IMR-90 (cell line): ENCODE results near the gene DPH3. TPM values are rescaled to one million over a fixed set of nuclear protein-coding genes. Genes with fewer than 3 reads are reported as not detected.

Experiments used
- ATAC-seq: fragments of 200-7000 bp; cut with Tn5 transposase; 2 replicates; pipeline ENCODE4 v1.9.1; 2020; ENCODE audit warnings: low read depth, mild to moderate bottlenecking, moderate library complexity
- BruUV-seq: library from RNA; stranded (reverse); fragments of 400-500 nt; replicated peaks from 2 replicates; lab custom pipeline; 2021; lab: Mats Ljungman, UMichigan
- CTCF ChIA-PET: fragments of 300-600 bp; formaldehyde crosslinking; extraction: SDS; loops from one replicate; lab custom pipeline; 2021; ENCODE audit warnings: antibody characterized with exemption; lab: Yijun Ruan, JAX
- POLR2A ChIA-PET: fragments of 300-600 bp; sonication (Branson Sonifier 250); formaldehyde crosslinking; loops from one replicate; lab custom pipeline; 2022; ENCODE audit warnings: antibody characterized with exemption; ENCODE audit not compliant: unreplicated experiment; lab: Charles Lee
- DNase-seq: peaks from one replicate; pipeline ENCODE4 v3.0.0; 2013
- H2AFZ ChIP-seq: replicated peaks from 2 replicates; pipeline ENCODE3; 2013; ENCODE audit warnings: low read length, mild to moderate bottlenecking; ENCODE audit not compliant: poor library complexity
- H2AK5ac ChIP-seq: 2 replicates; pipeline ENCODE4 v1.6.1; 2013; ENCODE audit warnings: low read depth, low read length, inconsistent platforms
- H2AK9ac ChIP-seq: replicated peaks from 2 replicates; pipeline ENCODE3; 2013; ENCODE audit warnings: mild to moderate bottlenecking, low read depth, low read length, moderate library complexity; ENCODE audit not compliant: poor library complexity
- H2BK120ac ChIP-seq: 2 replicates; pipeline ENCODE4 v1.6.1; 2013; ENCODE audit warnings: low read depth, low read length, inconsistent platforms
- H2BK15ac ChIP-seq: 3 replicates; pipeline ENCODE4 v1.6.1; 2013; ENCODE audit warnings: low read depth, low read length, inconsistent platforms
- H2BK20ac ChIP-seq: 2 replicates; pipeline ENCODE4 v1.6.1; 2013; ENCODE audit warnings: low read depth, mild to moderate bottlenecking, inconsistent platforms, low read length, moderate library complexity
- H2BK5ac ChIP-seq: 2 replicates; pipeline ENCODE4 v1.6.1; 2013; ENCODE audit warnings: mild to moderate bottlenecking, low read depth, low read length, inconsistent platforms; ENCODE audit not compliant: poor library complexity, severe bottlenecking
- H3K14ac ChIP-seq: replicated peaks from 2 replicates; pipeline ENCODE4 v1.6.1; 2013; ENCODE audit warnings: low read depth, low read length, inconsistent platforms
- H3K18ac ChIP-seq: 2 replicates; pipeline ENCODE4 v1.6.1; 2013; ENCODE audit warnings: low read depth, low read length, control low read depth
- H3K23ac ChIP-seq: 2 replicates; pipeline ENCODE4 v1.6.1; 2013; ENCODE audit warnings: low read depth, low read length, inconsistent platforms
- H3K27ac ChIP-seq: 2 replicates; pipeline ENCODE4 v1.5.1; 2013; ENCODE audit warnings: mild to moderate bottlenecking, control low read depth, low read length; ENCODE audit not compliant: insufficient read depth
- H3K27me3 ChIP-seq: 2 replicates; pipeline ENCODE4 v1.6.1; 2013; ENCODE audit warnings: low read length; ENCODE audit not compliant: control insufficient read depth, insufficient read depth
- H3K36me3 ChIP-seq: 2 replicates; pipeline ENCODE4 v1.6.1; 2013; ENCODE audit warnings: low read length, mixed read lengths; ENCODE audit not compliant: control insufficient read depth, insufficient read depth
- H3K4ac ChIP-seq: 2 replicates; pipeline ENCODE4 v1.6.1; 2013; ENCODE audit warnings: low read depth, low read length, inconsistent platforms
- H3K4me1 ChIP-seq: 2 replicates; pipeline ENCODE4 v1.6.1; 2013; ENCODE audit warnings: low read length, mixed read lengths; ENCODE audit not compliant: control insufficient read depth, insufficient read depth
- H3K4me2 ChIP-seq: 2 replicates; pipeline ENCODE4 v1.6.1; 2013; ENCODE audit warnings: low read depth, mild to moderate bottlenecking, control low read depth, low read length, moderate library complexity
- H3K4me3 ChIP-seq: 2 replicates; pipeline ENCODE4 v1.5.1; 2013; ENCODE audit warnings: low read depth, mild to moderate bottlenecking, control low read depth, low read length, moderate library complexity; ENCODE audit not compliant: insufficient read depth
- H3K56ac ChIP-seq: 2 replicates; pipeline ENCODE4 v1.6.1; 2013; ENCODE audit warnings: low read length, inconsistent platforms; ENCODE audit not compliant: insufficient read depth; ENCODE audit errors: extremely low read depth
- H3K79me1 ChIP-seq, 2 experiments: 2 replicates each; pipeline ENCODE4 v1.6.1; 2013; ENCODE audit warnings: low read length in 2 of 2, inconsistent platforms in 1 of 2, low read depth in 1 of 2
- H3K9ac ChIP-seq: 2 replicates; pipeline ENCODE4 v1.6.1; 2013; ENCODE audit warnings: low read depth, low read length, control low read depth
- H3K9me1 ChIP-seq: 2 replicates; pipeline ENCODE4 v1.6.1; 2013; ENCODE audit warnings: low read length, inconsistent platforms; ENCODE audit not compliant: insufficient read depth
- H3K9me3 ChIP-seq: 2 replicates; pipeline ENCODE4 v1.6.1; 2013; ENCODE audit warnings: low read length; ENCODE audit not compliant: control insufficient read depth, insufficient read depth
- H4K20me1 ChIP-seq: 2 replicates; pipeline ENCODE4 v1.6.1; 2013; ENCODE audit warnings: low read length, inconsistent platforms; ENCODE audit not compliant: insufficient read depth
- H4K5ac ChIP-seq: 2 replicates; pipeline ENCODE4 v1.6.1; 2013; ENCODE audit warnings: mild to moderate bottlenecking, low read depth, low read length, control low read depth
- H4K8ac ChIP-seq, 2 experiments: 2 replicates each; pipeline ENCODE4 v1.6.1; 2013; ENCODE audit warnings: low read depth in 2 of 2, low read length in 2 of 2, control low read depth in 1 of 2, inconsistent platforms in 1 of 2
- H4K91ac ChIP-seq: 2 replicates; pipeline ENCODE4 v1.6.1; 2013; ENCODE audit warnings: low read depth, low read length, inconsistent platforms; ENCODE audit not compliant: insufficient read depth
- CTCF ChIP-seq: conservative IDR thresholded peaks from 2 replicates; pipeline ENCODE4 v1.5.1; 2012; ENCODE audit warnings: mild to moderate bottlenecking, low read depth, low read length, improper control_type of control experiment
- ELK1 ChIP-seq: fragments of 150-350 bp; IDR thresholded peaks from 2 replicates; pipeline ENCODE4 v1.6.1; 2016; ENCODE audit warnings: low read depth, mild to moderate bottlenecking, low read length, moderate library complexity, borderline replicate concordance
- NFE2L2 ChIP-seq: fragments of 150-350 bp; IDR thresholded peaks from 2 replicates; pipeline ENCODE4 v1.6.1; 2016; ENCODE audit warnings: low read depth, mild to moderate bottlenecking, low read length
- RCOR1 ChIP-seq: IDR thresholded peaks from 2 replicates; pipeline ENCODE4 v1.6.1; 2012; ENCODE audit warnings: mild to moderate bottlenecking, low read length, improper control_type of control experiment; ENCODE audit not compliant: insufficient replicate concordance
- RFX5 ChIP-seq: IDR thresholded peaks from 2 replicates; pipeline ENCODE4 v1.8.0; 2012; ENCODE audit warnings: low read depth, mild to moderate bottlenecking, low read length, moderate library complexity
- USF2 ChIP-seq: fragments of 150-350 bp; IDR thresholded peaks from 2 replicates; pipeline ENCODE4 v1.6.1; 2017; ENCODE audit warnings: mild to moderate bottlenecking, antibody characterized with exemption, low read length, low read depth
- WGBS, 2 experiments: methylation state at CpG; one replicate each; pipeline versions ENCODE4 v1.1.5 to v1.1.7; 2013; ENCODE audit warnings: missing lambda C conversion rate in 2 of 2; ENCODE audit not compliant: insufficient read length in 1 of 2; ENCODE audit errors: extremely low coverage in 2 of 2; 5-methylcytosine and 5-hydroxymethylcytosine counted together
- dilution Hi-C: fragments of 300-500 bp; cut with HindIII; formaldehyde crosslinking; loops from one replicate; pipeline ENCODE4 v1.14.3; 2018; ENCODE audit warnings: low sequenced_read_pairs; ENCODE audit not compliant: unreplicated experiment
- in situ Hi-C: fragments of 300-500 bp; cut with MboI; formaldehyde crosslinking; loops from 3 replicates; pipeline ENCODE4 v1.14.3; 2019; ENCODE audit warnings: low sequenced_read_pairs, inconsistent platforms, mixed read lengths
- intact Hi-C: fragments of 100-400 bp; cut with micrococcal nuclease; formaldehyde crosslinking; loops from 2 replicates; pipeline ENCODE4 v1.10.0; 2022
- polyA plus RNA-seq, 3 experiments: library from polyadenylated mRNA; depleted of rRNA; stranded (reverse); fragments of >200 nt; gene quantifications; 2 replicates each; pipeline ENCODE4 v1.2.3, GENCODE V29; 2012; ENCODE audit warnings: low replicate concordance in 1 of 3
- total RNA-seq: library from RNA; depleted of rRNA; stranded (reverse); fragments of >200 nt; gene quantifications from 2 replicates; pipeline ENCODE4 v1.2.3, GENCODE V29; 2012

DPH3 gene
- total and polyA plus RNA-seq, 2 of the 4 experiments (the other 2 are of a cell fraction) = 12.9 to 32.1 TPM

- no peak overlapping the region for H3K4me3 ChIP-seq
- no peak overlapping the region for H4K5ac ChIP-seq
- TF ChIP-seq CTCF (no peak), RCOR1 (no peak), NFE2L2 (no peak), USF2 (no peak), RFX5 (no peak), ELK1 (no peak)
- no peak overlapping the region for H3K9ac ChIP-seq
- H2AK9ac ChIP-seq = no peak overlapping the region
- H4K20me1 ChIP-seq = no peaks in the 10 kb centered on the region
- no TSS peak for BruUV-seq
- H3K56ac ChIP-seq = no peak overlapping the region
- H4K91ac ChIP-seq = peak overlapping the region; percentile 46; the same call in 1 of the 2 replicates
- H3K27me3 ChIP-seq = no peaks in the 10 kb centered on the region
- no peak overlapping the region for H4K8ac ChIP-seq
- H3K27ac ChIP-seq = no peak overlapping the region
- H2BK20ac ChIP-seq = peak overlapping the region; percentile 16; the same call in 1 of the 2 replicates
- no peak overlapping the region for H2BK5ac ChIP-seq
- no peak overlapping the region for H3K14ac ChIP-seq
- dilution Hi-C loops = no loop called here
- H2BK120ac ChIP-seq = no peak overlapping the region
- in situ Hi-C loops = loop anchor here (25.0 kb wide), 1 partner anchor 602 kb away; no protein-coding TSS in a partner anchor
- WGBS, 2 experiments = no CpG with 5 or more reads among the region's 3 CpGs
- no peak overlapping the region for H3K4ac ChIP-seq
- CTCF ChIA-PET = interaction anchor here (0.5 kb wide), 1 partner anchor 609 kb away, joined by 3 read pairs; no protein-coding TSS in a partner anchor
- DNase-seq (no peak), ATAC-seq (no peak)
- H3K4me2 ChIP-seq = no peak overlapping the region
- H2BK15ac ChIP-seq = peak overlapping the region; percentile 23; the same call in 1 of the 3 replicates
- no peak overlapping the region for H2AFZ ChIP-seq
- no peak overlapping the region for H3K18ac ChIP-seq
- no peaks in the 10 kb centered on the region for H3K9me3 ChIP-seq
- no peak overlapping the region for H3K23ac ChIP-seq
- H3K36me3 ChIP-seq = no peaks in the 10 kb centered on the region
- POLR2A ChIA-PET = no interaction called here
- H3K9me1 ChIP-seq = peaks cover 13% of the 10 kb centered on the region
- peak overlapping the region; percentile 7; the same call in 1 of the 2 replicates for H2AK5ac ChIP-seq
- H3K79me1 ChIP-seq = no peaks in the 10 kb centered on the region
- intact Hi-C loops = no loop called here
- peaks cover 11% of the 10 kb centered on the region for H3K4me1 ChIP-seq
Measured at GRCh38 chr3:16239086-16239770, 25.5 kb downstream of the DPH3 start.
